H7 (cell line): ENCODE results near the gene NPHP4. TPM values are rescaled to one million over a fixed set of nuclear protein-coding genes. Genes with fewer than 3 reads are reported as not detected.

Experiments used
- DNase-seq: peaks from one replicate; pipeline ENCODE4 v3.0.0; 2012
- H3K27me3 ChIP-seq: 2 replicates; pipeline ENCODE4 v1.6.0; 2011; ENCODE audit warnings: mild to moderate bottlenecking, low read length; ENCODE audit not compliant: control insufficient read depth, insufficient read depth
- H3K36me3 ChIP-seq: replicated peaks from 2 replicates; pipeline ENCODE4 v1.5.1; 2011; ENCODE audit warnings: low read length; ENCODE audit not compliant: control insufficient read depth, insufficient read depth
- H3K4me3 ChIP-seq: 2 replicates; pipeline ENCODE4 v1.5.1; 2011; ENCODE audit warnings: low read depth, mild to moderate bottlenecking, control low read depth, low read length, moderate library complexity; ENCODE audit not compliant: insufficient read depth
- total RNA-seq: library from RNA; depleted of rRNA; stranded (reverse); fragments of >200 nt; shearing (Covaris generic); gene quantifications from 2 replicates; pipeline ENCODE4 v1.2.3, GENCODE V29; 2014

NPHP4 gene
- total RNA-seq, 1 experiment from 2014 or later = 22.1 TPM

DNA sequence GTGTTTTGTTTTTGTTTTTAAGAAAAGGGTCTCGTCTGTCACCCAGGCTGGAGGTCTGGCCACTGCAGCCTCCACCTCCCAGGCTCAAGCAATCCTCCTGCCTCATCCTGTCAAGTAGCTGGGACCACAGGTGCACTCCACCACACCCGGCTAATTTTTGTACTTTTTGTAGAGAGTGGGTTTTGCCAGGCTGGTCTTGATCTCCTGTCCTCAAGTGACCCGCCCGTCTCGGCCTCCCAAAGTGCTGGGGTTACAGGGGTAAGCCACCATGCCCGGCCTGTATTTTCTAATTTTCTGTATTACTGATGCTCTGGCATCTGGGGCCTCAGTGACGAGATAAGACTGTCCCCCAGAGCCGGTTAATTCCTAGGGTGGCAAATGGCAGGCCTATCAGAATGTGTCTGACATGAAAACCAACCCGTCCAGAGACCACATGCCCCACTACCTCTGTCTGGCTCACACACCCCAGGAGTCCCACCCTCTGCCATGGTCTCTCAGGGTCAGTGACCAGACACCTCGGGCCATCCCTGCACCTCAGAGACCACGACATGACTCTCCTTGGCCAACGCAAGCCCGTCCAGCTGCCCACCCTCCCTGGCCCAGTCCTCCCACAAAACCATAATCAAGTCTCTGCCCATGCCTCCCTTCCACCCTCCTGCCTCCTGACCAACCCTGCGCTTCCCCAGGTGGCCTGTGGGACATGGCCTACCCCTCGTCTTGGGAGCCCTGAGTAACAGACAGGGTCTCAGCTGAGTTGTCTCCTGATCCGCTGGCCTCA, 12.5 kb downstream of the NPHP4 start:
- DNase-seq = no peak
- Histone ChIP-seq H3K27me3 (no peaks in the 10 kb centered on the region), H3K4me3 (no peak overlapping the region), H3K36me3 (no peaks in the 10 kb centered on the region; the same call in 1 of the 2 replicates)

- no peak for DNase-seq
- Histone ChIP-seq H3K4me3 (no peak overlapping the region), H3K27me3 (no peaks in the 10 kb centered on the region), H3K36me3 (no peaks in the 10 kb centered on the region; the same call in 1 of the 2 replicates)
These were observed 13.8 kb downstream of the NPHP4 start for GRCh38 chr1:5978452-5978851.

GRCh38 chr1:5977494-5978444, 14.5 kb downstream of the NPHP4 start:
- Histone ChIP-seq H3K27me3 (no peaks in the 10 kb centered on the region), H3K36me3 (no peaks in the 10 kb centered on the region), H3K4me3 (no peak overlapping the region)
- DNase-seq = peak; percentile 48

- no peaks in the 10 kb centered on the region for H3K27me3 ChIP-seq
- no peak for DNase-seq
- no peak overlapping the region for H3K4me3 ChIP-seq
- H3K36me3 ChIP-seq = no peaks in the 10 kb centered on the region
These were observed 15.3 kb downstream of the NPHP4 start for GRCh38 chr1:5976726-5977493.

- no peak for DNase-seq
- Histone ChIP-seq H3K4me3 (no peak overlapping the region), H3K36me3 (no peaks in the 10 kb centered on the region), H3K27me3 (no peaks in the 10 kb centered on the region)
These were observed 16.0 kb downstream of the NPHP4 start for GRCh38 chr1:5976231-5976630.

DNA sequence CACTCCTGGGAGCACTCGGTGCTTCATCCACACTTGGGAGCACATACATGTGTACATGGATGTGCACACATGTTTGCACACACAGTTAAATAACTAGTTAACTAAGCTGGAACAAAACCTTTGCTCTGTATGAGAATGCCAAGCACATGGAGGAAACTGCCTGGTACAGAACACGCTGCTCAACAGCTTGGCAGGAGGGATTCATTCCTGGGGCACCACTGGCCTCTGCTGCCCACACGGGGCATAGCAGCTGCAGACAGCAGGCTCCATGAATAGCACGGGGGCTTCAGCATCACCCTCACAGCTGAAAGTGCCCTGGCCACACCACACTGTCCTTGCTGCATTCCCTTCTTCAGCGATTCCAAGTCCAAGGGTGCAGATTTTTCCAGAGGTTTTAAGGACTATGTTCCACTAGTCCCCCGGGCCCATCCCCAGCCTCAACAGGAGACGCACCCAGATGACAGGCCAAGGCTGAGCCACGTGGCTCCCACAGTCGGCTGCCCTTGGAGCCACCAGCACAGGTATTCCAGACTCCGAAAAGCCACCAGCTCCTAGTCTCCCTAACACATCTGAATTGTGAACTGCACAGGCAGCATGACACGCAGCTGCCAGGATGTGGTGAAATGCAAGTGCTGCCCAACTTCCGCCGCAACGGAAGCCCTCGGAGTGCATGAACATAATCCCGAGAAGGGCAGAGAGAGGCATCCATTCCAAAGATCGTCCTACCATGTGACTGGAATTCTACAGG, 16.9 kb downstream of the NPHP4 start:
- no peaks in the 10 kb centered on the region for H3K27me3 ChIP-seq
- H3K4me3 ChIP-seq = no peak overlapping the region
- no peaks in the 10 kb centered on the region for H3K36me3 ChIP-seq
- peak; percentile 87 for DNase-seq

GRCh38 chr1:5974631-5975030, 17.6 kb downstream of the NPHP4 start:
- DNase-seq = no peak
- no peaks in the 10 kb centered on the region for H3K36me3 ChIP-seq
- no peaks in the 10 kb centered on the region for H3K27me3 ChIP-seq
- no peak overlapping the region for H3K4me3 ChIP-seq

GRCh38 chr1:5973771-5974170, 18.5 kb downstream of the NPHP4 start:
- Histone ChIP-seq H3K36me3 (no peaks in the 10 kb centered on the region), H3K4me3 (no peak overlapping the region), H3K27me3 (no peaks in the 10 kb centered on the region)
- peak; percentile 63 for DNase-seq

DNA sequence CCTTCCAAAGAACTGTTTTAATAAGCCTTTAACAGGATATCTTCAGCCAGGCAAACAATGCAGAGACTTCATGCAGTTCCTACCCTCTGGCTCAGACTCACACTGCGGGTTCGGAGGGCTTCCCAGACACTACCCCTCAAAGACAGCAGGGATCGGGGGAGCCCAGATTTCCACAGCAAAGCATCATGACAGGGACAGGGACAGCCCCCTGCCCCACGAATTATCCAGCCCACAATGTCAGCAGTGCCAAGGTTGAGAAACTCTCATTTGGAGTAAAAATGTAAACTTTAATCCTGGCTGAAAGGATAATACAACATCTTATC, 20.1 kb downstream of the NPHP4 start:
- H3K27me3 ChIP-seq = no peaks in the 10 kb centered on the region
- no peak for DNase-seq
- no peak overlapping the region for H3K4me3 ChIP-seq
- no peaks in the 10 kb centered on the region for H3K36me3 ChIP-seq

GRCh38 chr1:5971471-5972197, 20.6 kb downstream of the NPHP4 start:
- Histone ChIP-seq H3K4me3 (no peak overlapping the region), H3K36me3 (no peaks in the 10 kb centered on the region), H3K27me3 (no peaks in the 10 kb centered on the region)
- no peak for DNase-seq

- no peaks in the 10 kb centered on the region for H3K27me3 ChIP-seq
- H3K36me3 ChIP-seq = no peaks in the 10 kb centered on the region
- no peak for DNase-seq
- H3K4me3 ChIP-seq = no peak overlapping the region
These were observed 21.5 kb downstream of the NPHP4 start for GRCh38 chr1:5970610-5971273.

DNA sequence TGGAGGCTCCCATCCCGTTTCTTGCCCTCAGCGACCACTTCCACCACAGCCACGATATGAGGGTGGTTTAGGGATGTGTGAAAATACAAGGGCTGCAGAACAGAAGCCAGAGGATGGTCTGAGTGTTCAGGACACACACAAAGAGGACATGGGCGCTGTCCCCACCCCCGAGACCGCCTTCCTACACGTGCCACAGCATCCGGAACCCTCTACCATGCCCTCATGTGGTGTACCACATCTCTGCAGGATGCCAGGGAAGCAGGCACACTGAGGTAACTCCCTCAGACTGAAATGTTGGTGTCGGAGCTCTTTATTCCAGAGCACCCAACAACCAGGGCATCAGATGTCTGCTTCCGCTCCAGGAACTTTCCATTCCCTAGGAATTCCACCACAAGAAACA, 23.1 kb downstream of the NPHP4 start:
- no peak for DNase-seq
- no peak overlapping the region for H3K4me3 ChIP-seq
- no peaks in the 10 kb centered on the region for H3K27me3 ChIP-seq
- no peaks in the 10 kb centered on the region for H3K36me3 ChIP-seq

DNA sequence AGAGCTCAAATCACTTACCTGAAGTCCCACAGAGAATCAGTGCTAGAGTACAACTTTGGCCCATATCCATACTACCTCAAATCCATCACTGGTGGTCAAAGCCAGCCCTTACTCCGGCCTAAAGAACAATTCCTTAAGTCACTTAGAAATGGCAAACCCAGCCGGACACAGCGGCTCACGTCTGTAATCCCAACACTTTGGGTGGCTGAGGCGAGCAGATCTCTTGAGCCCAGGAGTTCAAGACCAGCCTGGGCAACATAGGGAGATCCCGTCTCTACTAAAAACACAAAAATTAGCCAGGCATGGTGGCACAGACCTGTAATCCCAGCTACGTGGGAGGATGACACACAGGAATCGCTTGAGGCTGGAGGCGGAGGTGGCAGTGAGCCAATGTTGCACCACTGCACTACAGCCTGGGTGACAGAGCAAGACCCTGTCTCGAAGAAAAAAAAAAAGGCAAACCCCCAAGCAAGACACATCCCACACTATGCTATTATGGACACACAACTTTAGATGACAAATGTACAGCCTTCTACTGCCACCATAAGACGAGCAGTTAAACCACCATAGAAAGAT, 24.0 kb downstream of the NPHP4 start:
- Histone ChIP-seq H3K27me3 (no peaks in the 10 kb centered on the region), H3K36me3 (no peaks in the 10 kb centered on the region), H3K4me3 (no peak overlapping the region)
- no peak for DNase-seq
